C4-2B (cell line): ENCODE results near the gene OSBPL9.

Experiments
- H3K27ac ChIP-seq: fragments of 450-650 bp; 2 replicates; pipeline ENCODE4 v1.5.1; 2017
- CTCF ChIP-seq: fragments of 450-650 bp; conservative IDR thresholded peaks from 2 replicates; pipeline ENCODE4 v1.5.1; 2017; ENCODE audit warnings: mild to moderate bottlenecking
- ZFX ChIP-seq: fragments of 450-650 bp; IDR thresholded peaks from 2 replicates; pipeline ENCODE4 v1.6.1; 2017

The OSBPL9 gene

GRCh38 chr1:51758310-51758709 lies 141.4 kb downstream of the OSBPL9 start:
- no peak overlapping the region for H3K27ac ChIP-seq
- TF ChIP-seq ZFX, result no peak
- TF ChIP-seq CTCF, result no peak

GRCh38 chr1:51760872-51761271 lies 144.0 kb downstream of the OSBPL9 start:
- H3K27ac ChIP-seq, result no peak overlapping the region
- TF ChIP-seq CTCF, result no peak

GRCh38 chr1:51761351-51761750 lies 144.5 kb downstream of the OSBPL9 start:
- TF ChIP-seq ZFX (no peak), CTCF (no peak)
- no peak overlapping the region for H3K27ac ChIP-seq

GRCh38 chr1:51768971-51769588 lies 152.2 kb downstream of the OSBPL9 start:
- H3K27ac ChIP-seq, result no peak overlapping the region
- TF ChIP-seq ZFX (no peak), CTCF (peak; percentile 95)

GRCh38 chr1:51776408-51776807 lies 159.5 kb downstream of the OSBPL9 start:
- TF ChIP-seq ZFX (no peak), CTCF (no peak)
- H3K27ac ChIP-seq, result no peak overlapping the region

- no peak overlapping the region for H3K27ac ChIP-seq
- TF ChIP-seq ZFX (no peak), CTCF (no peak)
Observed at GRCh38 chr1:51780927-51781326, 164.0 kb downstream of the OSBPL9 start.

GRCh38 chr1:51784997-51785421 lies 168.1 kb downstream of the OSBPL9 start:
- TF ChIP-seq ZFX (no peak), CTCF (no peak)
- H3K27ac ChIP-seq, result no peak overlapping the region; the same call in 1 of the 2 replicates
